ENCODE results near the gene ADCY5. TPM values are rescaled to one million over a fixed set of nuclear protein-coding genes. Genes with fewer than 3 reads are reported as not detected.

Gene ADCY5
- total and polyA plus RNA-seq, 2 experiments from 2014 or later, result 3.1 to 4.7 TPM

GRCh38 chr3:123481071-123481470 is 32.2 kb upstream of the ADCY5 start:
- H3K27ac ChIP-seq, result no peak overlapping the region
- 96% methylated on average over 7 of the region's 7 CpGs for WGBS (ENCODE audit: low lambda C conversion rate, missing lambda C conversion rate)
- TF ChIP-seq CTCF (IDR thresholded peaks at IDR 0.05; ENCODE audit: poor library complexity) (no peak), EZH2 (IDR thresholded peaks at IDR 0.05; ENCODE audit: borderline replicate concordance) (no peak)
- no peaks in the 10 kb centered on the region for H3K79me2 ChIP-seq
- no peaks in the 10 kb centered on the region for H3K4me1 ChIP-seq (ENCODE audit: insufficient read depth)
- no peak overlapping the region for H3K4me3 ChIP-seq
- DNase-seq (ENCODE audit: low spot score), result no peak
- H3K9me2 ChIP-seq (replicated peaks; ENCODE audit: insufficient read depth), result no peaks in the 10 kb centered on the region
- no peaks in the 10 kb centered on the region for H3K36me3 ChIP-seq (replicated peaks; ENCODE audit: insufficient read depth, low read depth)
- H3K9me3 ChIP-seq (ENCODE audit: low read depth), result no peaks in the 10 kb centered on the region
- no peak overlapping the region for H2AFZ ChIP-seq
- H3K27me3 ChIP-seq, result no peaks in the 10 kb centered on the region
- H3K4me2 ChIP-seq, result no peak overlapping the region
- H4K20me1 ChIP-seq (ENCODE audit: insufficient read depth, poor library complexity, severe bottlenecking), result no peaks in the 10 kb centered on the region

- H3K4me2 ChIP-seq, result no peak overlapping the region
- no peaks in the 10 kb centered on the region for H3K9me2 ChIP-seq (replicated peaks; ENCODE audit: insufficient read depth)
- WGBS (ENCODE audit: low lambda C conversion rate, missing lambda C conversion rate), result 91% methylated on average over 4 of the region's 4 CpGs
- H3K9me3 ChIP-seq (ENCODE audit: low read depth), result no peaks in the 10 kb centered on the region
- H3K27me3 ChIP-seq, result peaks cover 4% of the 10 kb centered on the region
- H3K36me3 ChIP-seq (replicated peaks; ENCODE audit: insufficient read depth, low read depth), result no peaks in the 10 kb centered on the region
- TF ChIP-seq EZH2 (IDR thresholded peaks at IDR 0.05; ENCODE audit: borderline replicate concordance), result no peak
- TF ChIP-seq EZH2phosphoT487 (IDR thresholded peaks at IDR 0.05; ENCODE audit: low read depth, severe bottlenecking, unreplicated experiment), result no peak
- TF ChIP-seq CTCF (IDR thresholded peaks at IDR 0.05; ENCODE audit: poor library complexity), result no peak
- H3K79me2 ChIP-seq, result no peaks in the 10 kb centered on the region
- H3K4me3 ChIP-seq, result no peak overlapping the region
- H3K27ac ChIP-seq, result no peak overlapping the region
- H3K4me1 ChIP-seq (ENCODE audit: insufficient read depth), result no peaks in the 10 kb centered on the region
- H4K20me1 ChIP-seq (ENCODE audit: insufficient read depth, poor library complexity, severe bottlenecking), result no peaks in the 10 kb centered on the region
- H2AFZ ChIP-seq, result no peak overlapping the region
- no peak for DNase-seq (ENCODE audit: low spot score)
Measured at GRCh38 chr3:123480428-123480827, 31.5 kb upstream of the ADCY5 start.

- H3K9me3 ChIP-seq (ENCODE audit: low read depth), result no peaks in the 10 kb centered on the region
- no peak overlapping the region for H3K4me3 ChIP-seq
- H3K27me3 ChIP-seq, result peaks cover 8% of the 10 kb centered on the region
- no peaks in the 10 kb centered on the region for H4K20me1 ChIP-seq (ENCODE audit: insufficient read depth, poor library complexity, severe bottlenecking)
- no peak for DNase-seq (ENCODE audit: low spot score)
- 94% methylated on average over 10 of the region's 10 CpGs for WGBS (ENCODE audit: low lambda C conversion rate, missing lambda C conversion rate)
- no peak overlapping the region for H3K27ac ChIP-seq
- TF ChIP-seq EZH2phosphoT487 (IDR thresholded peaks at IDR 0.05; ENCODE audit: low read depth, severe bottlenecking, unreplicated experiment) (no peak), EZH2 (IDR thresholded peaks at IDR 0.05; ENCODE audit: borderline replicate concordance) (no peak), CTCF (IDR thresholded peaks at IDR 0.05; ENCODE audit: poor library complexity) (no peak)
- no peak overlapping the region for H2AFZ ChIP-seq
- no peaks in the 10 kb centered on the region for H3K4me1 ChIP-seq (ENCODE audit: insufficient read depth)
- H3K79me2 ChIP-seq, result no peaks in the 10 kb centered on the region
- no peaks in the 10 kb centered on the region for H3K9me2 ChIP-seq (replicated peaks; ENCODE audit: insufficient read depth)
- H3K4me2 ChIP-seq, result no peak overlapping the region
- no peaks in the 10 kb centered on the region for H3K36me3 ChIP-seq (replicated peaks; ENCODE audit: insufficient read depth, low read depth)
Measured at GRCh38 chr3:123479891-123480290, 31.0 kb upstream of the ADCY5 start.

- no peaks in the 10 kb centered on the region for H3K4me1 ChIP-seq (ENCODE audit: insufficient read depth)
- WGBS (ENCODE audit: low lambda C conversion rate, missing lambda C conversion rate), result 38% methylated on average over 2 of the region's 2 CpGs
- H3K9me2 ChIP-seq (replicated peaks; ENCODE audit: insufficient read depth), result no peaks in the 10 kb centered on the region
- DNase-seq (ENCODE audit: low spot score), result no peak
- H3K9me3 ChIP-seq (ENCODE audit: low read depth), result no peaks in the 10 kb centered on the region
- H3K4me2 ChIP-seq, result no peak overlapping the region
- H4K20me1 ChIP-seq (ENCODE audit: insufficient read depth, poor library complexity, severe bottlenecking), result no peaks in the 10 kb centered on the region
- H2AFZ ChIP-seq, result no peak overlapping the region
- TF ChIP-seq EZH2 (IDR thresholded peaks at IDR 0.05; ENCODE audit: borderline replicate concordance) (no peak), EZH2phosphoT487 (IDR thresholded peaks at IDR 0.05; ENCODE audit: low read depth, severe bottlenecking, unreplicated experiment) (no peak), CTCF (IDR thresholded peaks at IDR 0.05; ENCODE audit: poor library complexity) (no peak)
- H3K36me3 ChIP-seq (replicated peaks; ENCODE audit: insufficient read depth, low read depth), result no peaks in the 10 kb centered on the region
- H3K27ac ChIP-seq, result no peak overlapping the region
- no peak overlapping the region for H3K4me3 ChIP-seq
- H3K27me3 ChIP-seq, result peaks cover 13% of the 10 kb centered on the region
- H3K79me2 ChIP-seq, result no peaks in the 10 kb centered on the region
Measured at GRCh38 chr3:123478314-123478713, 29.4 kb upstream of the ADCY5 start.
